SU-DHL-6 (cell line): ENCODE data around the gene NDUFA6.
"Not testable (repeated sequence)": the region's sequence is repeated elsewhere in the genome, so short reads cannot be mapped to it uniquely, and the experiment has no call there.

Source experiments
- EZH2phosphoT487 ChIP-seq: fragments of 200-600 bp; sonication (generic), shearing (Covaris generic); conservative IDR thresholded peaks from 2 replicates; pipeline ENCODE4 v1.6.1; 2018; ENCODE audit warnings: mild to moderate bottlenecking, antibody characterized with exemption, low read length, moderate library complexity, mixed read lengths
- TF ChIP-seq, protein P1 (sequence below): fragments of 200-600 bp; sonication (generic); IDR thresholded peaks from one replicate; pipeline ENCODE4 v1.5.1; 2017; ENCODE audit warnings: antibody characterized with exemption, mild to moderate bottlenecking, low read length, moderate library complexity; ENCODE audit not compliant: insufficient read depth, poor library complexity, severe bottlenecking

- TF ChIP-seq, protein P1, sequence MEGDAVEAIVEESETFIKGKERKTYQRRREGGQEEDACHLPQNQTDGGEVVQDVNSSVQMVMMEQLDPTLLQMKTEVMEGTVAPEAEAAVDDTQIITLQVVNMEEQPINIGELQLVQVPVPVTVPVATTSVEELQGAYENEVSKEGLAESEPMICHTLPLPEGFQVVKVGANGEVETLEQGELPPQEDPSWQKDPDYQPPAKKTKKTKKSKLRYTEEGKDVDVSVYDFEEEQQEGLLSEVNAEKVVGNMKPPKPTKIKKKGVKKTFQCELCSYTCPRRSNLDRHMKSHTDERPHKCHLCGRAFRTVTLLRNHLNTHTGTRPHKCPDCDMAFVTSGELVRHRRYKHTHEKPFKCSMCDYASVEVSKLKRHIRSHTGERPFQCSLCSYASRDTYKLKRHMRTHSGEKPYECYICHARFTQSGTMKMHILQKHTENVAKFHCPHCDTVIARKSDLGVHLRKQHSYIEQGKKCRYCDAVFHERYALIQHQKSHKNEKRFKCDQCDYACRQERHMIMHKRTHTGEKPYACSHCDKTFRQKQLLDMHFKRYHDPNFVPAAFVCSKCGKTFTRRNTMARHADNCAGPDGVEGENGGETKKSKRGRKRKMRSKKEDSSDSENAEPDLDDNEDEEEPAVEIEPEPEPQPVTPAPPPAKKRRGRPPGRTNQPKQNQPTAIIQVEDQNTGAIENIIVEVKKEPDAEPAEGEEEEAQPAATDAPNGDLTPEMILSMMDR, result not testable (repeated sequence)
- not testable (repeated sequence) for TF ChIP-seq EZH2phosphoT487
These were observed 38.5 kb upstream of the NDUFA6 start for GRCh38 chr22:42128776-42129694.
